ENCODE results near the gene TOR2A. TPM values are rescaled to one million over a fixed set of nuclear protein-coding genes. Genes with fewer than 3 reads are reported as not detected.

TOR2A gene
- total RNA-seq, 1 donor from 2014 or later: 27.5 TPM

- no peak for TF ChIP-seq CTCF (IDR thresholded peaks at IDR 0.05; ENCODE audit: partially characterized antibody, unreplicated experiment)
- H3K4me1 Mint-ChIP-seq (ENCODE audit: low read depth, unreplicated experiment): peaks cover 11% of the 10 kb centered on the region
- peaks cover 6% of the 10 kb centered on the region for H3K27me3 Mint-ChIP-seq (ENCODE audit: unreplicated experiment)
- peaks cover 5% of the 10 kb centered on the region for H3K36me3 Mint-ChIP-seq (ENCODE audit: unreplicated experiment)
- H3K4me3 Mint-ChIP-seq (ENCODE audit: unreplicated experiment): no peak overlapping the region
- no peak overlapping the region for H3K27ac Mint-ChIP-seq (ENCODE audit: unreplicated experiment)
- peaks cover 12% of the 10 kb centered on the region for H3K9me3 Mint-ChIP-seq (ENCODE audit: unreplicated experiment)
- DNase-seq: no peak
Observed at GRCh38 chr9:127700594-127701255, 34.4 kb downstream of the TOR2A start.

GRCh38 chr9:127700140-127700539, 35.0 kb downstream of the TOR2A start:
- Mint-ChIP-seq H3K9me3 (ENCODE audit: unreplicated experiment) (peaks cover 12% of the 10 kb centered on the region), H3K4me1 (ENCODE audit: low read depth, unreplicated experiment) (peaks cover 9% of the 10 kb centered on the region), H3K27me3 (ENCODE audit: unreplicated experiment) (peaks cover 6% of the 10 kb centered on the region), H3K36me3 (ENCODE audit: unreplicated experiment) (peaks cover 5% of the 10 kb centered on the region), H3K4me3 (ENCODE audit: unreplicated experiment) (no peak overlapping the region), H3K27ac (ENCODE audit: unreplicated experiment) (no peak overlapping the region)
- no peak for TF ChIP-seq CTCF (IDR thresholded peaks at IDR 0.05; ENCODE audit: partially characterized antibody, unreplicated experiment)
- DNase-seq: no peak

GRCh38 chr9:127698985-127699670, 36.0 kb downstream of the TOR2A start:
- Mint-ChIP-seq H3K4me3 (ENCODE audit: unreplicated experiment) (peak overlapping the region; percentile 40), H3K9me3 (ENCODE audit: unreplicated experiment) (peaks cover 12% of the 10 kb centered on the region), H3K36me3 (ENCODE audit: unreplicated experiment) (peaks cover 5% of the 10 kb centered on the region), H3K4me1 (ENCODE audit: low read depth, unreplicated experiment) (peaks cover 12% of the 10 kb centered on the region), H3K27ac (ENCODE audit: unreplicated experiment) (no peak overlapping the region), H3K27me3 (ENCODE audit: unreplicated experiment) (peaks cover 6% of the 10 kb centered on the region)
- peak; percentile 25 for TF ChIP-seq CTCF (IDR thresholded peaks at IDR 0.05; ENCODE audit: partially characterized antibody, unreplicated experiment)
- peak; percentile 91 for DNase-seq

GRCh38 chr9:127698386-127698785, 36.7 kb downstream of the TOR2A start:
- peaks cover 8% of the 10 kb centered on the region for H3K27me3 Mint-ChIP-seq (ENCODE audit: unreplicated experiment)

More at GRCh38 chr9:127698386-127698785, 36.7 kb downstream of the TOR2A start:
- no peak for DNase-seq
- peaks cover 19% of the 10 kb centered on the region for H3K9me3 Mint-ChIP-seq (ENCODE audit: unreplicated experiment)
- H3K4me1 Mint-ChIP-seq (ENCODE audit: low read depth, unreplicated experiment): peaks cover 12% of the 10 kb centered on the region
- peaks cover 9% of the 10 kb centered on the region for H3K36me3 Mint-ChIP-seq (ENCODE audit: unreplicated experiment)
- no peak for TF ChIP-seq CTCF (IDR thresholded peaks at IDR 0.05; ENCODE audit: partially characterized antibody, unreplicated experiment)
- H3K27ac Mint-ChIP-seq (ENCODE audit: unreplicated experiment): no peak overlapping the region
- no peak overlapping the region for H3K4me3 Mint-ChIP-seq (ENCODE audit: unreplicated experiment)
